ENCODE measurements around the gene LTBR. TPM values are rescaled to one million over a fixed set of nuclear protein-coding genes. Genes with fewer than 3 reads are reported as not detected.

The LTBR gene
- total RNA-seq, 1 donor from 2014 or later = 1.7 TPM

DNA sequence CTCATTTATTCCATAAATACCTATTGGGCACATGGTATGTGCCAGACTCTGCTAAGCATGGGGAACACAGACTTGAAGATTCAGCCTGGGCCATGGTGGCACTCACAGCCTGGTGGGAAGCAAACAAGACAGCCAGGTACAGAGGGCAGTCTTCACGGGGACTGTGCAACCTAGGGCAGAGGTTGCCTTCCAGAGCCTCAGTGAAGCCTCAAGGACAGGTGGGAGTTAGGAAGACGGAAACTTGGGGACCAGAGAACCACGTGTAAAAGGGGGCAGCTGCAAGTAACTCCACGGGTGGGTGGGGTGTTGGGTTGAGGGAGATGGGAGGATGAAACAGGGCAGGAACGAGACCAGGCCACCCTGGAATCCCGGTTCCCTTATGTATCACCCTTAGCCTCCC lies 980 bp upstream of the LTBR start:
- no peak for DNase-seq (ENCODE audit: low read depth, low spot score)
- H3K4me3 Mint-ChIP-seq = no peak overlapping the region
- H3K27ac Mint-ChIP-seq (ENCODE audit: unreplicated experiment) = no peak overlapping the region
- H3K9me3 Mint-ChIP-seq = no peaks in the 10 kb centered on the region
- H3K4me1 Mint-ChIP-seq = peaks cover 5% of the 10 kb centered on the region
- H3K27me3 Mint-ChIP-seq (ENCODE audit: low read depth) = peaks cover 4% of the 10 kb centered on the region
- TF ChIP-seq, protein P1, sequence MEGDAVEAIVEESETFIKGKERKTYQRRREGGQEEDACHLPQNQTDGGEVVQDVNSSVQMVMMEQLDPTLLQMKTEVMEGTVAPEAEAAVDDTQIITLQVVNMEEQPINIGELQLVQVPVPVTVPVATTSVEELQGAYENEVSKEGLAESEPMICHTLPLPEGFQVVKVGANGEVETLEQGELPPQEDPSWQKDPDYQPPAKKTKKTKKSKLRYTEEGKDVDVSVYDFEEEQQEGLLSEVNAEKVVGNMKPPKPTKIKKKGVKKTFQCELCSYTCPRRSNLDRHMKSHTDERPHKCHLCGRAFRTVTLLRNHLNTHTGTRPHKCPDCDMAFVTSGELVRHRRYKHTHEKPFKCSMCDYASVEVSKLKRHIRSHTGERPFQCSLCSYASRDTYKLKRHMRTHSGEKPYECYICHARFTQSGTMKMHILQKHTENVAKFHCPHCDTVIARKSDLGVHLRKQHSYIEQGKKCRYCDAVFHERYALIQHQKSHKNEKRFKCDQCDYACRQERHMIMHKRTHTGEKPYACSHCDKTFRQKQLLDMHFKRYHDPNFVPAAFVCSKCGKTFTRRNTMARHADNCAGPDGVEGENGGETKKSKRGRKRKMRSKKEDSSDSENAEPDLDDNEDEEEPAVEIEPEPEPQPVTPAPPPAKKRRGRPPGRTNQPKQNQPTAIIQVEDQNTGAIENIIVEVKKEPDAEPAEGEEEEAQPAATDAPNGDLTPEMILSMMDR (conservative IDR thresholded peaks at IDR 0.05) = no peak
- no peaks in the 10 kb centered on the region for H3K36me3 Mint-ChIP-seq (ENCODE audit: low read depth)

DNA sequence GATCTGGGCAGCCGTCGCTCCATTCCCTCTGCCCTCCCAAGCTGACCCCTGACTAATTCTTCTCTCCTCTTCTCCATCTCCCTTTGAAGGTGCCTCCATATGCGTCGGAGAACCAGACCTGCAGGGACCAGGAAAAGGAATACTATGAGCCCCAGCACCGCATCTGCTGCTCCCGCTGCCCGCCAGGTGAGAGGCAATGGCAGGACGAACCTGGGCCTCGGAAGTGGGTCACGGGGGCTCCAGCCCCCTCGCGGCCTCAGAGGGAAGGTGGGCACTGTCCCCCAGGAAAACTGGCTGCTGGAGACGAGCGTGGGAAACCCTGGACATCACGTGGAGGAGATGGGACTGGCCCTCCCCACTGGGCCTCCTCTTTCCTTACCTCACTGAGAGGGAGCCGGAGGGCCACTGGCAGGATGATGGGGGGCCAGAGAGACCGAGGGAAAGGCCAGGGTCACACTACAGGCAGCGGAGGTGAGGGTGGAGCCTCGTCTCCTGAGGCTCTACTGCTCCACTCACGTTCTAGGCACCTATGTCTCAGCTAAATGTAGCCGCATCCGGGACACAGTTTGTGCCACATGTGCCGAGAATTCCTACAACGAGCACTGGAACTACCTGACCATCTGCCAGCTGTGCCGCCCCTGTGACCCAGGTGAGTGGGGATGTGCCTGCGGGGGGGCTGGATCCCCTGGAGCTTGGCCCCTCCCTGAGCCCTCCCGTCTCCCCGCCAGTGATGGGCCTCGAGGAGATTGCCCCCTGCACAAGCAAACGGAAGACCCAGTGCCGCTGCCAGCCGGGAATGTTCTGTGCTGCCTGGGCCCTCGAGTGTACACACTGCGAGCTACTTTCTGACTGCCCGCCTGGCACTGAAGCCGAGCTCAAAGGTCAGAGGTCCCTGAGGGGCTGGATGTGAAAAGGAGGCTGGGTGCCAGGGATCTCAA lies 806 bp downstream of the LTBR start:
- Mint-ChIP-seq H3K4me3 (no peak overlapping the region), H3K4me1 (no peaks in the 10 kb centered on the region), H3K36me3 (ENCODE audit: low read depth) (no peaks in the 10 kb centered on the region), H3K27me3 (ENCODE audit: low read depth) (peaks cover 4% of the 10 kb centered on the region), H3K27ac (ENCODE audit: unreplicated experiment) (peak overlapping the region; percentile 57), H3K9me3 (no peaks in the 10 kb centered on the region)
- TF ChIP-seq, protein P1 (conservative IDR thresholded peaks at IDR 0.05) = no peak
- DNase-seq (ENCODE audit: low read depth, low spot score) = no peak

DNA sequence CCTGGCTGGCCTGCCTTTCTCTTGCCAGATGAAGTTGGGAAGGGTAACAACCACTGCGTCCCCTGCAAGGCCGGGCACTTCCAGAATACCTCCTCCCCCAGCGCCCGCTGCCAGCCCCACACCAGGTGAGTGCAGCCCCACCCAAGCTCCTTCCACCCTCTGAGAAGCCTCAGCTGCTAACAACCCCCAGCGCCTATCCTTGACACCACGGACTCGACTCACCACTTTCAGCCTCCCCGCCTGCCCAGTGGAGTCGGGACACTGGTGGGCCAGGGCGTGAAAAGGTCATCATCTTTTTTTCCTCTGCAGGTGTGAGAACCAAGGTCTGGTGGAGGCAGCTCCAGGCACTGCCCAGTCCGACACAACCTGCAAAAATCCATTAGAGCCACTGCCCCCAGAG lies 2.1 kb downstream of the LTBR start:
- Mint-ChIP-seq H3K27ac (ENCODE audit: unreplicated experiment) (no peak overlapping the region), H3K4me1 (no peaks in the 10 kb centered on the region), H3K27me3 (ENCODE audit: low read depth) (peaks cover 4% of the 10 kb centered on the region), H3K9me3 (no peaks in the 10 kb centered on the region), H3K4me3 (no peak overlapping the region), H3K36me3 (ENCODE audit: low read depth) (no peaks in the 10 kb centered on the region)
- no peak for DNase-seq (ENCODE audit: low read depth, low spot score)
- TF ChIP-seq, protein P1 (conservative IDR thresholded peaks at IDR 0.05) = no peak

DNA sequence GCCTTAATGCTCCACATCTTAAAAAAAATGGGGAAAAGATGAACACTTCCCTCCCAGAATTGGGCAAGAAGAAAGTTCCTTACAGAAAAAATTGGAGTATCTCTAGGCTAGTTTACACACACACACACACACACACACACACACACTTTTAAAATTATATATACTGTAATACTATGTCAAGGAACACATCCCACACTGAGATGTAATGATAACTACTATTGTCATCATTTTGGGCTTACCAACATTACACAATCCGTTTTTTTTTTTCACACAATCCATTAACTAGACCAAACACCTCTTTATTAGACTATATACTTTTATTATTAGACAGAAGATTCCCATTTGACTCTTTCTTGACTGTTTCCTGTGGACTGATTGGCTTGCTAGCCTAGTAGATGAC lies 2.5 kb downstream of the LTBR start:
- no peak overlapping the region for H3K4me3 Mint-ChIP-seq
- no peaks in the 10 kb centered on the region for H3K36me3 Mint-ChIP-seq (ENCODE audit: low read depth)
- no peak overlapping the region for H3K27ac Mint-ChIP-seq (ENCODE audit: unreplicated experiment)
- H3K27me3 Mint-ChIP-seq (ENCODE audit: low read depth) = peaks cover 4% of the 10 kb centered on the region
- no peaks in the 10 kb centered on the region for H3K9me3 Mint-ChIP-seq
- TF ChIP-seq, protein P1 (conservative IDR thresholded peaks at IDR 0.05) = no peak
- H3K4me1 Mint-ChIP-seq = no peaks in the 10 kb centered on the region
- DNase-seq (ENCODE audit: low read depth, low spot score) = no peak

DNA sequence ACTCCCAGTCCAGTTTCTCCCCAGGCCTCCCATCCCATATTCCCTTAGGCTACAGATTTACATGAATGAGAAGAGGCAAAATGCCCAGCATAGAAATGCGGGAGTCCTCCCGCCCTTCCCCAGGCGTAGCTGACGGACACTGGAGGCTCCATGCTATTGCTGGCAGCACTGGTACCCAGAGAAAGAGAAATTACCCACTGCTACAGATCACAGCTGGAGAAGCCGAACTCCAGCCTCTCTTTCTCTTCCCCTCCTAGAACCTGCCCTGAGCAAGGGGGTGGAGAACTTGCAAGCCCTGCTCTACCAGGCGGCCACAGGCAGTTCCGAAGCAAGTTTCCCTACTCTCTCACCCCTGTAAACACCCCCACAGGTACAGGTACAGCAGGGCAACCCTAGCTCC lies 3.6 kb downstream of the LTBR start:
- Mint-ChIP-seq H3K27me3 (ENCODE audit: low read depth) (peaks cover 4% of the 10 kb centered on the region), H3K9me3 (no peaks in the 10 kb centered on the region), H3K27ac (ENCODE audit: unreplicated experiment) (no peak overlapping the region), H3K36me3 (ENCODE audit: low read depth) (no peaks in the 10 kb centered on the region), H3K4me1 (no peaks in the 10 kb centered on the region), H3K4me3 (no peak overlapping the region)
- TF ChIP-seq, protein P1 (conservative IDR thresholded peaks at IDR 0.05) = no peak
- no peak for DNase-seq (ENCODE audit: low read depth, low spot score)
